ENCODE results near the gene LYPD6B. TPM values are rescaled to one million over a fixed set of nuclear protein-coding genes. Genes with fewer than 3 reads are reported as not detected.

The LYPD6B gene
- total and polyA plus RNA-seq, 7 donors: not detected

DNA sequence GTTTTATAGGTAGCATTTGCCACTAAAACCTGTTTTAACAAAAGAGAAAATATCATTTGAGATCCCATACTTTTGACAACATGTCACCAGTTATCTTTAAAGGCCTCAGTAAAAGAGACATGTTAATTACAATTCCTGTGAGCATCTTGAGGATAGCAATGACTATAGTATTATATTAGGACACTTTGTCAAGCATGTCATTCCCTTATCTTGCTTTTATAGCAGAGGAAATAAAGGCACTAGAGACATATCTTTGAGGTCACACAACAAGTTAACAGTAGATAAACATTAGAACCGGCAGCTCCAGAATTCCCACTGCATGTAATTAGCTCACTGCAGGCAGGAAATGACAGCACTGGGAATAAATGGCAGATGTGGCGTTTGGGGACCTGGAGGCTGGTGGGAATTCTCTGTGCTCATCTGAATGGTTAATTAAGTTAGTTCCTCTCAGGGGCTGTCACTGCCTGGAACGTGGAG lies 25.9 kb downstream of the LYPD6B start:
- 24 to 35% (median 35%) methylated on average over 3 of the region's 3 CpGs for WGBS, 3 donors

DNA sequence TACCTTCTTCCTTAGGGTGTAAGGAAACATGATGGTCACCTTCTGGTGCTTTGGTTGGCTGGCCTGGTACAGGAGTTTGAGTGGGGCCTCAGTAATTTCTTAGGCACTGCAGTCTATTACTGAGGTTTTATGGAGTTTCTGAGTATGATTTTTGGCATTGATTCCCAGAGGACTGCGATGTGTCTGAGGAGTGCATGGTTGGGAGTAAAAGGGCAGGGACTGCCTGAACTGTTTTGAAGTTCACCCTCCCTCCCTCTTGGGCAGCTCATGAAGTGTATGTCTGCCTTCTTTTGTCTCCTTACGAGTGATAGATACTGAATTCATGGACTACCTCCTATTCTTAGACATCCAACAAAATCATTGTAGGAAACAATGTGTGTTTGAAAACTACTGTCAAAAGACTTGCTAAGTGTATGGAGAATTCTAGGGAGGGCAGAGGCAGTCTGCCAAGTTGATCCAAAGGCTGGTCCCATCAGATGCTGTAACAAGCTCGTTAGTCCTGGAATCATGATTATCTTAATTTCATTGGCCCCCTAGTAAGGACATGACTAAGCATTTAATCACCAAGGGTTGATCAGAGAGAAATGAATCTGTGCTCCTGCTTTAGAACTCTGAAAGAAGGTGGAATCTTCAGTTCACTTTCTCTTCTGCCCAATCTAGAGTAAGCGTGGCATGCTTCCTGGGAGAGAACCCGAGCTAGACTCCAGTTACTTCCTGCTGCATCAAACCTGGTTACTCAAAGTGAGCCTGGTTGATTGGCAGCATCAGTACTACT lies 26.5 kb downstream of the LYPD6B start:
- intact Hi-C loops (cut with DNase I): no loop called here
- 79 to 83% (median 80%) methylated on average over 5 of the region's 5 CpGs for WGBS, 3 donors

More for the DNA sequence above, 25.9 kb downstream of the LYPD6B start:
- TF ChIP-seq, protein P1, sequence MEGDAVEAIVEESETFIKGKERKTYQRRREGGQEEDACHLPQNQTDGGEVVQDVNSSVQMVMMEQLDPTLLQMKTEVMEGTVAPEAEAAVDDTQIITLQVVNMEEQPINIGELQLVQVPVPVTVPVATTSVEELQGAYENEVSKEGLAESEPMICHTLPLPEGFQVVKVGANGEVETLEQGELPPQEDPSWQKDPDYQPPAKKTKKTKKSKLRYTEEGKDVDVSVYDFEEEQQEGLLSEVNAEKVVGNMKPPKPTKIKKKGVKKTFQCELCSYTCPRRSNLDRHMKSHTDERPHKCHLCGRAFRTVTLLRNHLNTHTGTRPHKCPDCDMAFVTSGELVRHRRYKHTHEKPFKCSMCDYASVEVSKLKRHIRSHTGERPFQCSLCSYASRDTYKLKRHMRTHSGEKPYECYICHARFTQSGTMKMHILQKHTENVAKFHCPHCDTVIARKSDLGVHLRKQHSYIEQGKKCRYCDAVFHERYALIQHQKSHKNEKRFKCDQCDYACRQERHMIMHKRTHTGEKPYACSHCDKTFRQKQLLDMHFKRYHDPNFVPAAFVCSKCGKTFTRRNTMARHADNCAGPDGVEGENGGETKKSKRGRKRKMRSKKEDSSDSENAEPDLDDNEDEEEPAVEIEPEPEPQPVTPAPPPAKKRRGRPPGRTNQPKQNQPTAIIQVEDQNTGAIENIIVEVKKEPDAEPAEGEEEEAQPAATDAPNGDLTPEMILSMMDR (IDR thresholded peaks at IDR 0.05): no peak
- Histone ChIP-seq H3K27ac (no peak overlapping the region), H3K4me3 (no peak overlapping the region), H3K27me3 (ENCODE audit: insufficient read depth in 3 of 3, low read length in 2 of 3) (no peaks in the 10 kb centered on the region), H3K9me3 (no peaks in the 10 kb centered on the region), H3K36me3 (ENCODE audit: insufficient read depth in 1 of 2, low read depth in 1 of 2) (no peaks in the 10 kb centered on the region), H3K4me1 (no peaks in the 10 kb centered on the region)
- ATAC-seq: no peak
- intact Hi-C loops (cut with DNase I): no loop called here
- DNase-seq: no peak

DNA sequence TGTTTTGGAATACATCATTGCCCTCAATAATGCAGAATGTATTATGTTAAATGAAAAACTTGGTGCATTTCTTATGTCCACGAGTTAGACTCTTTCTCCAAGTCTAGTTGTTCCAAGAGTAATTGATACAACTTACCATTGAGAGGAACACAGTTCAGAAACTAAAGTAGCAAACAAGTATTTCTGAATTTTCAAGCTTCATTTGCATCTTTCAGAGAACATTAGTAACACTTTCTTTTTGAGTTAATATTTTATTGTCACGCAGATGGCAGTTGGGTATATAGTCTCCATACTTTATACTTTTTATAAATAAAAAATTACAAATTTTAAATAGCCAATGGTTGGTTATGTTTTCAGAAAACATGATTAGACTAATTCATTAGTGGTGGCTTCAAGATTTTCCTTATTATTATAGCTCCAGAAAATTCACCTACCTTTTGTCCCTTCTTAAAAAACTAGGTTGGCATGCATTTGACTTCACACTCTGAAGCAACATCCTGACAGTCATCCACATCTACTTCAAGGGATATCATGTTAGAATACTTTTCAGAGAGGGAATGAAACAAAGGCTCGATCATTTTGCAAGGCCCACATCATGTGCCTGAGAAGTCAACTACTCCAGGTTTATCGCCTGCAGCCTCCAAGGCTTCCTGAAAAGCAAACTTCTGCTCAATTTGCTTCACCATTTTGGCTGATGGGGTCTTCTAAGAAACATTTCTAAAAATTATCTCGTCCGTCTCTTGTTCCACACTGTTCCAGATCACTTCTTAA lies 29.9 kb downstream of the LYPD6B start:
- 82 to 91% (median 89%) methylated on average over 6 of the region's 6 CpGs for WGBS, 3 donors

More for the DNA sequence above, 26.5 kb downstream of the LYPD6B start:
- Histone ChIP-seq H3K4me3 (no peak overlapping the region), H3K27me3 (ENCODE audit: insufficient read depth in 3 of 3, low read length in 2 of 3) (no peaks in the 10 kb centered on the region), H3K36me3 (ENCODE audit: insufficient read depth in 1 of 2, low read depth in 1 of 2) (no peaks in the 10 kb centered on the region), H3K4me1 (no peaks in the 10 kb centered on the region), H3K27ac (no peak overlapping the region), H3K9me3 (no peaks in the 10 kb centered on the region)
- no peak for ATAC-seq
- no peak for DNase-seq
- TF ChIP-seq, protein P1 (IDR thresholded peaks at IDR 0.05): no peak

DNA sequence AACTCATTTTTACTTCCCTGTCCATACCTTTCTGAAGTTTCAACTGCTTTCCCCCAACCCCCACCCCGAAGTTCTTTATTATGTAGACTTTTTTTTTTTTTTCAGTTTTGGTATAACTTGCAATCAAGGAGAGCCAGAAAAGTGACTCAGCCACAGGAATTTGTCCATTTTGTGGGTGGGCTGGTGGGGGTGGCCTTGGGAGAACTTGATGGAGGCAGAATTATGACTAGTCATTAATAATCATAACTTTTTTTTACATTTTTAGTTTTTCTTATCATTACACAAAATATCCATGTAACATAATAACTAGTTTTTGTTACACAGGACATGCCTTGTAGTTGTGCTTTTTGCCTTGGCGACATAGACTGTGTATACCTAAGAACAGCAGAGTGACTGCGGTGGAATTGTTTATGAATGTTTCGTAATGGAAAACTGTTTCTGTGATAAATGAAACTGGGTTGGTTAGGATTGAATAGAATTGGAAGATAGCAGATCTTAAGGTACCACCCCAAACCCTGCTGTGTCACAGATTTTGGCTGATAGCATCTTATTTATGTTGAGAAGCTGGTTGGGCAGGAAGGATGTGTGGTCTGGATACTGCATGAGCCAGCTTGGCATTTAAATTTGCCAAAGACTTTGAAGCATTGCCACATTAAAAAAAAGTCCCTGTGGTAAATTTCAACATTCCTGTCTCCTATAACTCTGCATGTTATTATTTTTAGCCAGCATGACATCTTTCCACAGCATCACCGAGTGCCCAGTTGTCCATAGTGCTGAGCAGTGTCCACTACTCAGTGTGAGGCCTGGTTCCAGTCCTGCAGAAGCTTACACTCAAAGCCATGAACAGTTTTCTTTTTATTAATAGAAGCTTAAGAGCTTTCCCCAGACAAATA lies 30.7 kb downstream of the LYPD6B start:
- Histone ChIP-seq H3K9me3 (no peaks in the 10 kb centered on the region), H3K4me1 (no peaks in the 10 kb centered on the region), H3K4me3 (no peak overlapping the region), H3K36me3 (ENCODE audit: insufficient read depth in 1 of 2, low read depth in 1 of 2) (no peaks in the 10 kb centered on the region), H3K27me3 (ENCODE audit: insufficient read depth in 3 of 3, low read length in 2 of 3) (no peaks in the 10 kb centered on the region), H3K27ac (no peak overlapping the region)
- ATAC-seq (no peak), DNase-seq (no peak)
- intact Hi-C loops (cut with DNase I): no loop called here
- 74 to 77% (median 75%) methylated on average over 5 of the region's 5 CpGs for WGBS, 3 donors
- TF ChIP-seq, protein P1 (IDR thresholded peaks at IDR 0.05): no peak

More for the DNA sequence above, 29.9 kb downstream of the LYPD6B start:
- DNase-seq: no peak
- Histone ChIP-seq H3K4me3 (no peak overlapping the region), H3K27ac (no peak overlapping the region), H3K4me1 (no peaks in the 10 kb centered on the region), H3K9me3 (no peaks in the 10 kb centered on the region), H3K36me3 (ENCODE audit: insufficient read depth in 1 of 2, low read depth in 1 of 2) (no peaks in the 10 kb centered on the region), H3K27me3 (ENCODE audit: insufficient read depth in 3 of 3, low read length in 2 of 3) (no peaks in the 10 kb centered on the region)
- ATAC-seq: no peak
- TF ChIP-seq, protein P1 (IDR thresholded peaks at IDR 0.05): no peak
- intact Hi-C loops (cut with DNase I): no loop called here
